OCI-LY1 (cell line): ENCODE measurements around the gene EFEMP2.

Experiments used
- H2AFZ ChIP-seq: fragments of 200-600 bp; sonication (generic), shearing (Covaris generic); 2 replicates; pipeline ENCODE4 v1.6.0; 2014; ENCODE audit warnings: antibody characterized with exemption, mild to moderate bottlenecking, low read length
- H3F3A ChIP-seq: fragments of 200-600 bp; sonication (generic), shearing (Covaris generic); 2 replicates; pipeline ENCODE4 v1.6.0; 2014; ENCODE audit warnings: mild to moderate bottlenecking, antibody characterized with exemption, low read length, moderate library complexity; ENCODE audit not compliant: insufficient read depth
- H3K27ac ChIP-seq: fragments of 200-600 bp; sonication (generic); 2 replicates; pipeline ENCODE4 v1.5.1; 2014; ENCODE audit warnings: low read length, mixed run types, mild to moderate bottlenecking, low read depth; ENCODE audit not compliant: poor library complexity, severe bottlenecking
- H3K27me3 ChIP-seq: fragments of 200-600 bp; sonication (generic); 2 replicates; pipeline ENCODE4 v1.6.0; 2014; ENCODE audit warnings: antibody characterized with exemption, mild to moderate bottlenecking, low read length, moderate library complexity; ENCODE audit not compliant: insufficient read depth
- H3K36me3 ChIP-seq: fragments of 200-600 bp; sonication (generic); 2 replicates; pipeline ENCODE4 v1.6.1; 2014; ENCODE audit warnings: mild to moderate bottlenecking, antibody characterized with exemption, low read length, moderate library complexity, mixed read lengths; ENCODE audit not compliant: insufficient read depth
- H3K4me1 ChIP-seq: fragments of 200-600 bp; sonication (generic); 2 replicates; pipeline ENCODE4 v1.5.1; 2014; ENCODE audit warnings: mild to moderate bottlenecking, low read length, moderate library complexity; ENCODE audit not compliant: insufficient read depth, severe bottlenecking
- H3K4me2 ChIP-seq: fragments of 200-600 bp; sonication (generic), shearing (Covaris generic); 2 replicates; pipeline ENCODE4 v1.6.1; 2014; ENCODE audit warnings: low read length
- H3K4me3 ChIP-seq: fragments of 200-600 bp; sonication (generic); 2 replicates; pipeline ENCODE4 v1.5.1; 2014; ENCODE audit warnings: low read length, low read depth, mild to moderate bottlenecking, mixed read lengths; ENCODE audit not compliant: poor library complexity, severe bottlenecking
- H3K79me2 ChIP-seq: fragments of 200-600 bp; shearing (Covaris generic); 2 replicates; pipeline ENCODE4 v1.6.1; 2016; ENCODE audit warnings: mixed run types, low read length, mixed read lengths; ENCODE audit not compliant: insufficient read depth
- H3K9ac ChIP-seq: fragments of 200-600 bp; sonication (generic), shearing (Covaris generic); 2 replicates; pipeline ENCODE4 v1.6.1; 2014; ENCODE audit warnings: mild to moderate bottlenecking, low read length, mixed read lengths
- H3K9me2 ChIP-seq: fragments of 200-600 bp; sonication (generic), shearing (Covaris generic); 2 replicates; pipeline ENCODE4 v1.6.1; 2014; ENCODE audit warnings: low read depth, mild to moderate bottlenecking, low read length, mixed read lengths
- H3K9me3 ChIP-seq: fragments of 200-600 bp; shearing (Covaris generic); 2 replicates; pipeline ENCODE4 v1.6.1; 2014; ENCODE audit warnings: low read length, mixed read lengths
- H4K20me1 ChIP-seq: fragments of 200-600 bp; sonication (generic), shearing (Covaris generic); 2 replicates; pipeline ENCODE4 v1.6.0; 2016; ENCODE audit warnings: mild to moderate bottlenecking, low read length; ENCODE audit not compliant: insufficient read depth
- CTCF ChIP-seq: fragments of 200-600 bp; sonication (generic), shearing (Covaris generic); IDR thresholded peaks from 2 replicates; pipeline ENCODE4 v1.5.1; 2017; ENCODE audit warnings: mild to moderate bottlenecking, antibody characterized with exemption, low read length, moderate library complexity, mixed read lengths
- EZH2 ChIP-seq: fragments of 200-600 bp; sonication (generic), shearing (Covaris generic); IDR thresholded peaks from 2 replicates; pipeline ENCODE4 v1.8.0; 2017; ENCODE audit warnings: borderline replicate concordance, mixed run types, mild to moderate bottlenecking, antibody characterized with exemption, low read length, moderate library complexity, mixed read lengths

Gene EFEMP2

GRCh38 chr11:65870307-65870658, 2.3 kb downstream of the EFEMP2 start:
- H3K27me3 ChIP-seq: peaks cover 3% of the 10 kb centered on the region; the same call in 1 of the 2 replicates
- H3K9me2 ChIP-seq: no peaks in the 10 kb centered on the region
- no peaks in the 10 kb centered on the region for H3K79me2 ChIP-seq
- no peak overlapping the region for H3K4me2 ChIP-seq
- H3K36me3 ChIP-seq: peaks cover 22% of the 10 kb centered on the region
- H3K27ac ChIP-seq: no peak overlapping the region
- H3K9ac ChIP-seq: no peak overlapping the region
- no peak overlapping the region for H3K4me3 ChIP-seq
- no peaks in the 10 kb centered on the region for H4K20me1 ChIP-seq
- H3F3A ChIP-seq: no peaks in the 10 kb centered on the region
- peaks cover 10% of the 10 kb centered on the region for H3K4me1 ChIP-seq
- H3K9me3 ChIP-seq: no peaks in the 10 kb centered on the region
- TF ChIP-seq CTCF: no peak
- no peak for TF ChIP-seq EZH2
- no peak overlapping the region for H2AFZ ChIP-seq

GRCh38 chr11:65869643-65870306, 2.8 kb downstream of the EFEMP2 start:
- Histone ChIP-seq H3K9me2 (no peaks in the 10 kb centered on the region), H2AFZ (no peak overlapping the region), H3K4me2 (no peak overlapping the region), H3K9ac (no peak overlapping the region), H3K36me3 (peaks cover 27% of the 10 kb centered on the region), H3K27ac (no peak overlapping the region), H3F3A (no peaks in the 10 kb centered on the region), H3K9me3 (no peaks in the 10 kb centered on the region), H3K4me3 (no peak overlapping the region), H3K4me1 (peaks cover 10% of the 10 kb centered on the region), H3K79me2 (no peaks in the 10 kb centered on the region), H3K27me3 (peaks cover 3% of the 10 kb centered on the region; the same call in 1 of the 2 replicates), H4K20me1 (no peaks in the 10 kb centered on the region)
- TF ChIP-seq EZH2 (no peak), CTCF (no peak)

- H3K4me1 ChIP-seq: peaks cover 10% of the 10 kb centered on the region
- no peaks in the 10 kb centered on the region for H3K9me3 ChIP-seq
- H3K79me2 ChIP-seq: no peaks in the 10 kb centered on the region
- TF ChIP-seq EZH2 (no peak), CTCF (no peak)
- H2AFZ ChIP-seq: no peak overlapping the region
- no peak overlapping the region for H3K4me2 ChIP-seq
- H3K9me2 ChIP-seq: no peaks in the 10 kb centered on the region
- H3K27me3 ChIP-seq: peaks cover 3% of the 10 kb centered on the region; the same call in 1 of the 2 replicates
- no peak overlapping the region for H3K9ac ChIP-seq
- peaks cover 36% of the 10 kb centered on the region for H3K36me3 ChIP-seq
- no peak overlapping the region for H3K4me3 ChIP-seq
- no peaks in the 10 kb centered on the region for H4K20me1 ChIP-seq
- no peaks in the 10 kb centered on the region for H3F3A ChIP-seq
- H3K27ac ChIP-seq: no peak overlapping the region
Measured at GRCh38 chr11:65868907-65869306, 3.7 kb downstream of the EFEMP2 start.
